ENCODE data around the gene CACHD1.
"Not testable (repeated sequence)": the region's sequence is repeated elsewhere in the genome, so short reads cannot be mapped to it uniquely, and the experiment has no call there.

CACHD1 gene

DNA sequence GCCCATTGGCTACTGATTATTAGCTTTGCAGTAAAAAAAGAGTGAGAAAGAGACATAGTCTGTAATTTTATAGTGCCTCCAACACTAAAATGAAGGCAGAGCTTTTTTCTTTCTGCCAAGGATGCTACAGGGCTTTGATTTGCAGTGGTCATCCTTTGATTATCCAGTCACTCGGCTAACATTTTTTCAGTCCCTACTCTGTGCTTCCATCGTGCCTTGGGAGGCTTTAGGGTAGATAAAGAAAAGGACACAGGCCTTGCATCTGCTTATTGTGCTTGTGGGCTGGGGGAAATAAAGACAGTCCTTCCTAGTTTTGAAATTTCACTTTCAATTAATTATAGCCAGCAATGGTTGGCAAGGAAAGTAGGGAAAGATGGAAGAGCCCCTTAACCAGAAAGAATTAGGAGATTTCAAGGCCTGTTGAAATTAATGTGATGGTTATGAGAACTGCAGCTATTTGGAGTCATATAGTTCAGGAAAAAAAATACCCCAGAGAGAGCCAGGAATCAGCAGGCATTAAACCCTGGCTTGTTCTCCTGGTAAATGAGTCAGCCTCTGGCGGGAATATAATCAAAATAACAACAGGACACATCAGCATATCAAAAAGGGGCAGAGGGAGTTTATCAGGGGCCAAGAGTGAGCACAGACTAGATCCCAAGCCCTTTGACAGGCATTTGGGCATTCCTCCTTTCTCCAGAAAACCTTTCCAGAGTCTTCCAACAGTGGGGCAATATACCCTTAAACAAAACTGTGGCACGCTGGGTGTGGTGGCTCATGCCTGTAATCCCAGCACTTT, 27.4 kb downstream of the CACHD1 start:
- no peak for DNase-seq (ENCODE audit: low spot score)

DNA sequence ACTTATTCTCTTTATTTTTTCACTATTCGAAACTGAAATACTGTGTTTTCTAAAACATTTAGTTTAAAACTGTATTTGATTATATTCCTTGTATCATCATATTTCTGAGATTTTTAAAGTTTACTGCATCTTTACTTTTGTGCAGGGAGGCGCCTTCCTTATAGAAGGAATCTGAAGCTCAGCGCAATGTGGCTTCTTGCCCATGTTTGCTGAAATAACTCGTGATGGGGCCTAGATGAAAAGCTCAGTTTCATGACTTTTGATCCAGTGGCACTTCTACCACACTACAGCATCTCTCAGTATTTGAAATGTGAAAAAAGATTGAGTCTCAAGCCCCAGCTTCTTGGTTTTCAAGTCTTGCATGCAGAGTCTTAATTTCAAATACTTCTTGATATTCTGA, 28.4 kb downstream of the CACHD1 start:
- DNase-seq (ENCODE audit: low spot score) = no peak

DNA sequence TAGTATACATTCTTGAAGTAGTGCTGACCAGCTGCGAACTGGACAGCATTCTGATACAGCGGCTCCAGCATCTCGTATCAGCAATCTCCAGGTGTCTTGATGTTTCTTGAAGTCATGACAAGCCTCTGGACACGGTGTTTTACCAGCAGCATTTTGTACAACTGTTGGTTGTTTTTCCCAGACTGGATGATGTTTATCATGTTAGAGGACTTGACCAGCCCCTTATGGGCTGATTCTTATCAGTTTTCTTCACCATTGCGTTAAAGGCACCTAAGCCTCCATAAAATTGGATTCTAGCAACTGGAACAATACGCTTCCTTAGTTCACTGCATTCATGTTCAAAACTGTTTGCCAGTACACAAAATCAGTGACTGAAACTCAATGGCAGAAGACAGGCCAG, 29.1 kb downstream of the CACHD1 start:
- DNase-seq (ENCODE audit: low spot score) = no peak

DNA sequence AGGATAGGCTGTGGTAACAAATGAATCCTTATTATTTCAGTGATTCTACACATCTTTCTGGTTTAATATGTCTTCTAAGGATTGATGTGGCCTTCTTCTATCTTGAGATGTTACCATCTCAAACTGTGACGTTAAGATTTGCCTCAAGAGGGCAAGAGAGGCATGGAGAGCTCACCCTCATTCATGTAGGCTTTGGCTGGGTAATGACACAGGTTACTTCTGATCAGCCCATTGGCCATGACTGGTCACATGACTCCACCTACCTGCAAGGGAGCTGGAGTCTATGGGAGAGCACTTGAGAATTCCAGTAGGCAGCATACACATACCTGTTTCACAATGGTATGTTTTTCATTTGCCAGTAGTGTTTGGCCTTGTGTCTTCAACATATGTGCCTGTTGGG, 30.0 kb downstream of the CACHD1 start:
- no peak for DNase-seq (ENCODE audit: low spot score)

DNA sequence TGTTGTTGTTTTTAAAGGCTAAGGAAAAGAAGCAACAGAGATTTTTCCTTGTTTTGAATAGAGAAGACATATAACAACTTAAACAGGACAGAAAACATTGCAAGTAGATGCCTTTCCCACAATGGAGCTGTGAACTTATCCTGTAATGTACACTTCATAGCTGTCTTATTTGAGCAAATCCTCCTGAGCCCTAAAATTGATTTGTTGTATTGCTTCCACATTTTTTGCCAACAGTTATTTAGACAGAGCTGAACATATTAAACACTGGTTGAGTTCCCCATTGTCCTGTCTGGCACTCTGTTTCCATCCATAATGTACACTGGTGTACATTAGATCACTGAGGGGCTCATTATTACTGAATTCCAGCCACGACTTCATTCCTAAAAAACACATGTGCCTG, 32.2 kb downstream of the CACHD1 start:
- DNase-seq (ENCODE audit: low spot score) = no peak

DNA sequence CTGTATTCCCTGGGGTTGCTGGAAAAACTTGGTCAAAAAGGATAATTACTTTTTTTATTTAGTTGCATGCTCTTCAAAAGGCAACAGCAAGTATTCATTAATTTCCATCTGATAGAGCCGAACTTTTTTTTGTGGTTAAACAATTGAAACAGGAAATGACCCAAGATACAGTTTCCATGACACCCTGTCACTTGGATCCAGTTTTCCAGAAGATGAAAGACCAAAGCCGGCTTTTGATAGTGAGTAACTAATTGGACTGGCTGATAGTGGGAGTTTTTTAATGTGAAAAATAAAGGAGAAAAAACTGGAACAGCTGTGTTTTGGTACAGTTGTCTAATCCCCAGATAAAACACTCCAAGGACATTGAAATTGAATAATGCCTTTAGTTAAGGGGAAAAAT, 33.0 kb downstream of the CACHD1 start:
- no peak for DNase-seq (ENCODE audit: low spot score)

DNA sequence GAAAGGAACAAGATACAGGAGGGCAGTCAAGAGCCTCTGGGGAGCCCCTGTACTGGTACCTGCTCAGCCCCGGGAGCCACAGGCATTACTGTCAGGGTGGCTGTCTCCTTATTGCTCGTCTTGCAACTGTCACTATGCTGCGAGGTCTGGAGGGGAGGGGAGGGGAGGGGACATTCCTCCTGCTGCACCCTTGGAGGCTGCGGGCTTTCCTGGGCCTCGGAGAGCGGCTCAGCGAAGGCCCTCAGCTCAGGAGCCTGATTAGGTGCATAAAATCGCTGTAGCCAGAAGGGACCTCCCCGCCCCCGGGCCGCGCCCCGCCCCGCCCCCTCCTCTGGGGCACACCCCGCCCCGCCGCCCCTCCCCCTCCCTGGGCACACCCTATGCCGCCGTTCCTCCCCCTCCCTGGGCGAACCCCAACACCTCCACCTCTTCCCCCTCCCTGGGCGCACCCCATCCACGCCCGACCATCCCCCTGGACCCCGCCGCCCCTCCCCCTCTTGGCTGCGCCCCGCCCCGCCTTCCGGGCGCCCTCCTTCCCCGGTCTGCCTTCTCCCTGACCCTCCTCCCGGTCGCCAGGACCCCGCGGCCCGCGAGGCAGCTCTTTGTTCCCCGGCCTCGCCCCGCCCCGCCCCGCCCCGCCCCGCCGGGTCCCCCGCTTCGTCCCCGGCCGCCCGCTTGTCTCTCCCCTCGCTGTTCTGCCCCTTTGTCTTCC, 35.5 kb downstream of the CACHD1 start:
- DNase-seq (ENCODE audit: low spot score) = no peak

DNA sequence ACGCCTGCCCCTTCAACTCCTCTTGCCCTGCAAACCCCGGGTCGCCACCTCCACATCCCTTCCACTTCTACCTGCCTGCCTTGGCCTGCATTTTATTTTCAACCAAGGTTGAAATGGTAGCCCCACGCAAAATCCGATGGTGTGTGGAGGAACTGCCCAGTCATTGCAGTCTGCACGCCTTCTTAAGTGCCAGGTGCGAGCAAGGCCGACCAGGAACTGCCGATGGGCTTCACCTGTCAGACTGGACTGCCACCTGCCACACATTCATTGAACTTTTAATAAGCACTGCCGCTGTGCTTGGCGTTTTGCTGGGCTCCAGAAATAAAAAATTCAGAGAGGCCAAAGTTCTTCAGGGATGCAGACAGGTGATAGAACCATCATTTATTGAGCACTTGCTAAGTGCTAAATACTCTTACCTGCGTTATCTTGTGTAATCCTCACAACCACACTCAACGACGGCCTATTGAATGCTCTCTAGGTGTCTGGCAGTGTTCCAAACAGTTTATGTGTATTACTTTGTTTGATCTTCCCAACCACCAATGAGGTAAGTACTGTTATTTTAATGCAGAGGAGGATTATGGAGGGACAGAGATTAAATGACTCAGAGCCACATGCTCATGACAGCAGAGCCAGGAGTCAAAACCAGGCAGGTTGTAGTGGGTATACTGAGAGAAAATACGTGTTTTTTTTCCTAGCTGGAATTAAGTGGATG, 36.2 kb downstream of the CACHD1 start:
- DNase-seq (ENCODE audit: low spot score) = no peak

DNA sequence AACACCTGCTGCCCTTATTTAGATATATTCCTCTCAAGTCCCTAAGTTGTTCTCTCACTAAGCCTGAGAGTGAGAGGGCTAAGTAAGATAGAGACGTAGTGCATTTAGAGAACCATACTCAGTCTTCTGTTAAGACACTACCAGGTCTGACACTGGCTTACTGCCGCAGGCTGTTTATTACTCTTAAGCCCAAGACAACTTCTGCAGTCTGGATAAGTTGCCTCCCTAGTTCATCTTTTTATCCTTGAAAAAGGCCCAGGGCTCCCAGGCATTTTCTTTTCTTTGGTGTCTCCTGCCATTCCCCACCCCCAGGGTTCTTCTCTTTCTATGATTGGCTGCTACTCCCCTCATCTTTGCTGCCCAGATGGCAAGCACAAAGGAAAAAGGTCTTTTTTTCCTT, 38.7 kb downstream of the CACHD1 start:
- DNase-seq (ENCODE audit: low spot score) = no peak

DNA sequence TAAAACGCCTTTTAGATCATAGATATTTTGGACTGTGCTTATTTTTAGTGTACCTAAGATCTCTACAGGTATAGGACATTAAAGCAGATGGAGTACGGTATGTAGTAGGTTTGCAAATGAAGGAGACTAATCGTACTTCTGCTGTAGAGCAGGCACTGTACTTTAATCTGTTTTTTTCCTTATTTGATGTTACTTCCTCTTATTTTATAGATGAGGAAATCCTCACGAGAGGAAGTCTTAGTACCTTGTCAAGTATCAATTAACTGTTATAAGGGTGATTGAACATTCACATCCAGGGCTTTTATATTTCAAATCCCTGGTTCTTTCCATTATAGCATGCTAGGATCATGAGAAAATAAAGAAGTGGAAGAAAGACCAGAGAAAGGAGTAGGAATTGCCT, 41.1 kb downstream of the CACHD1 start:
- no peak for DNase-seq (ENCODE audit: low spot score)

DNA sequence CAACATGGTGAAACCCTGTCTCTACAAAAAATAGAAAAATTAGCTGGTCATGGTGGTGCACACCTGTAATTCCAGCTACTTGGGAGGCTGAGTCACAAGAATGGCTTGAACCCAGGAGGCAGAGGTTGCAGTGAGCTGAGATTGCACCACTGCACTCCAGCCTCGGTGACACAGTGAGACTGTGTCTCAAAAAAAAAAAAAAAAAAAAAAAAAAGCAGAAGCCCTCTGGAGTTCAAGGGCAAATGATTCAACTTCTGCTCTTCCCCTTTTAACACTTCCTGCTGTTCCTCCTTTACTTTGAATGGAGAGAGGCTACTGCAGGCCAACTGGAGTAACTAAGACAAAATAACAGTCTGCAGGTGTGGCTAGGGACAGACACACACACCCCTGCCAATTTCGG, 42.3 kb downstream of the CACHD1 start:
- DNase-seq (ENCODE audit: low spot score) = not testable (repeated sequence)

DNA sequence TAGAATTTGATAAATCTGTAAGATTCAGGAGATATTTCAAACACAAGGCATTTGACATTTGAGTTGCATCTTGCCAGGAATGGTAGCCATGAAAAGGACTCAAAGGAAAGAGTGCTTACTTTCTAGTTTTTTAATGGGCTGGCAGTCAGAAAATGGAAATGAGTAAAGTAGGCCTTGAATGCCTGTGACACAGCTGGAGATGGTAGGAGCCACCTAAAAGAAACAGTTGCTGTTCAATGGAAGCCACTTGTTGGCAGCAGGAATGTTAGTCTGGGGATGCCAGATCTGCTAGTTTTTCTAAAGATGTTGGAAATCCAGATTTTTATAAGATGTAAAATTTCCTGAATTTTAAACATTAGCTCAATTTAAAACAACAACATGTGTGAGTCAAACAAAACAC, 43.6 kb downstream of the CACHD1 start:
- no peak for DNase-seq (ENCODE audit: low spot score)

DNA sequence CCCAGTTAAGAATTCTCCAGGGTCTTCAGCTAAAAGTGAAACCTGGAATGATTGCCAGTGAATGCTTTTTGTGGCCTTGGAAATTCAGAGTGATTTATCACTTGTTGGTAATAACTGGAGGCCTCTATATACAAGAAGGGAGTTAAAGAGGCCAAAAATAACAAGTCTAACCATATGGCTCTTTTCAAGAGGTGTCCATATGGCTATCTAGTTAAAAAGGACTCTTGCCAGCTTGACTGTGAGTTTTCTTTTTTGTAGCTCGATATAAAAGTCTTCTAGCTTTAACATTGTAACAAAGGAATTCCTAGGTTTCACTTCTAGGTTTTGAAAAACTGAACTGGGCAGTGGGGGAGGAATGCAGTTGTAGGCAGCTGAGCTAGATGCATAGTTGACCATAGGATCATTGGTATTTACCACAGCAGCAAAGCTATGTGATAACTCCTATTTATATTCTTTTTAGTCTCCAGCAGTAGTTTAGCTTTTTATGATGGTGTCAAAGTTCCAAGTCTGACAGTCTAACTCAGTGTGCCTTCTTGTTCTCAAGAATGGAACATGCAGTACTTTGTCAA, 44.4 kb downstream of the CACHD1 start:
- DNase-seq (ENCODE audit: low spot score) = no peak

DNA sequence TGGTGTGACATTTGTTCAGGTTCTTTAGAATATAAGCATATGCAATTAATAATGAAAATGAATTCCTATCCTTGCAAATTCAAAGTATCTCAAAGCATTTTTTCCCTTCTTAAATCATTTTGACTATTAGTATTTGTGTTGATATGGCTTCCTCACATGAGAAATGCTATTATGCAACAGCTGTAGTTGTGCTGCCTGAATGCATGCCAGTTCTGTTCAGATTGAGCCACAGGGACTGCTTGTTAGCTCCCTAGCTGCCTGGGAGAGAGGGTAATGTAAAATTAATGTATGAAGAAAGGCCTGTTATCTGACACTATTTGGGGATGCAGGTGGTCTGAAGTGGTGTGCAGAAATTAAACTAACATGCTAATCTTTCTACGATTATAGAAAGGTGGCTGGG, 45.5 kb downstream of the CACHD1 start:
- peak; percentile 78 for DNase-seq (ENCODE audit: low spot score)

DNA sequence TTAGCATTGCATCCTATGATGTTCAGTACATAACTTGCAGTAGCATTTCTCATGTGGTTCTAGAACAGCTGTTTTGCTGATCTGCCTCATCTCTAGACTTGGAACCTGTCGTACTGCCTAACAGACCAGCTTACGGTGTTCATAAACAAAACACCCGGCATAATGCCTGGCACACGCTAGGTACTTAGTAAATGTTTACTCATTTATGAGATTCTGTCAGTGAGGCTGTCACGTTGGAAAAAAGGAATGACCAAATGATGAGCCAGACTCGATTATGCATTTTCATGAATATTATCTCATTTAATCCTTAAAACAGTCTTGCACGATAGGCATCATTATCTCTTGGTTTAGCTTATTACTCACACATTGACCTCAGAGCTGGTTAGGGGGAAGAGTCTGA, 46.4 kb downstream of the CACHD1 start:
- DNase-seq (ENCODE audit: low spot score) = no peak

DNA sequence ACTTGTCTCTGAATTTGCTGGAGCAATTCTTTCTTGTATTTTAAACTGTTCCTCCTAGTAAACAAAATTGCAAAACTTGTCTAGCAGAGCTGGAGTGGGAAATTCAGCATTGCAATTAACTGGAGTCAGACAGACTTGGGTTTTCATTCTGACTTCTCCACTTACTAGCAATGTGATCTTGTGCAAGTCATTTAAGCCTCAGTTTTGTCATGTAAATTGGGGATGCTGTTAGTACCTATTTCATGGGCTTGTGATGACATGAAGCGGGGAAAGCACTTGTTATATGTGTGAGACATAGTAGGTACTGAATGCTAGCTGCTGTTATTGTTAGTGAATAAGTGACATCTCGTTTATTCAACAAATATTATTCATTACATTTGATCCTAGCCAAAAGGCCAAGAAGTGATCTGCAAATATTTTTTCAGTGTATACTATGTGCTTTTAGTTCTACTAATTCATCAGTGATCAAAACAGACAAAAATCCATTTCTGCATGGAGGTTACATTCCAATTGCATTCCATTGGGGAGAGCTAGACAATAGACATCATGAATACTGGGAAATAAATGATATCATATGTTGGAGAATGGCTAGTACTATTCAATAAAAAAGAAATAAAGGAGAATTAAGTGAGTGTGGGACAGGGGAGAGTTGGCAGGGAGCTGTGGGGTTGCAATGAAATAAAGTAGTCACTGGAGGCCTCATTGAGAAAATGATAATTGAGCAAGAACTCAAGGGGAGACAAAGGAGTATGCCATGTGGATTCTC, 47.1 kb downstream of the CACHD1 start:
- no peak for DNase-seq (ENCODE audit: low spot score)

DNA sequence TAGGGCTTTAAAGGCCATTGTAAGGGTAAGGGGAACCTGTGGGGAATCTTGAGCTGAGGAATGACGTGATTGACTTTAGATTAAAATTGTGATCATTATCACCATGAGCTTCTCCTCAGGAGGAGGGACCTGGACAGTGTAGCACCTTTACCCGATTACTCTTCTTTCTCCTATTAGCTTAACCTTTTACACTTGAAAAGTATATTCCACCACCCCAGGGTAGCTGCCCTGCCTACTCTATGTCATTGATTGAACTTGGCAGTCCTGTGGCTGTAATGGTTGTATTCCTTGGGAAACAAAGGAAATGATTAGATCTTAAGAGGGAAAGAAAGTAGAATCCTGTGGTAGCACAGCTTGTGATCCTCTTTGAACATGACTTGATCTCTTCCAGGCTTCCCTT, 47.7 kb downstream of the CACHD1 start:
- no peak for DNase-seq (ENCODE audit: low spot score)

DNA sequence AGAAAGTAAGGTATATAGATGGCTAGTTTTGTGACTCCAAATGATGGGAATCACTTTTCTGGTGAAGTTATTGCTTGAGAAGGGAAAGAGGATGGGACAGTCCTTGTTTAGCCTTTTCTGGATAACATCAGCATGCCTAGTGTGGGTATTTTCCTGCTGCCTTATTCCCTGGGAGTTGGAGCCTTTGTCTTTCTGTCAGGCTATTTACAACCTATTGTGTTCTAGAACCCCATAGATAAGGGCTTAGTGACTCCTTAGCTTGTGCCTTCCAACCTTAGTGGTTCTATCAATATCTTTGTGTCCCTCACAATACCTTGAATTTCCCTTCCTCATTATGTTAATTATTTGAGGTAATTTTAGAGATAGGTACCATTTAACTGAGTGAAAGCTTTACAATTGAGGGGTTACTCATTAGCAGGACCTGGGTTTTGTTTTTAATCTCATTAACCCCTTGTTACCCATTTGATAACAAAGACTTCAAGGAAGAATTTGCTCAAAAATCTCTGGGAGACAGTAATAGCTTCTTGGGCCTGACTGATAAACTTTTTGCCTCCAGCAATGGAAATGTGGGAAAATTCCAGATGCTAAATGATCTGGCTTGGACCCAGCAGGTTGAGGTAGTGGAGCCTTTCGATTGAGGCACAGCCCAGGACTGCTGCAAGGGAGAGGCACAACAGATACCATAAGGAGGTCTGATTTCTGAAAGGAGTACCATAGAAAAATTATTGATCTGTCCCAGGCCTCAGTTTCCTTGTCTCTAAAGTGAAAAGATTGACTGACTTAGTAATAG, 49.0 kb downstream of the CACHD1 start:
- no peak for DNase-seq (ENCODE audit: low spot score)

DNA sequence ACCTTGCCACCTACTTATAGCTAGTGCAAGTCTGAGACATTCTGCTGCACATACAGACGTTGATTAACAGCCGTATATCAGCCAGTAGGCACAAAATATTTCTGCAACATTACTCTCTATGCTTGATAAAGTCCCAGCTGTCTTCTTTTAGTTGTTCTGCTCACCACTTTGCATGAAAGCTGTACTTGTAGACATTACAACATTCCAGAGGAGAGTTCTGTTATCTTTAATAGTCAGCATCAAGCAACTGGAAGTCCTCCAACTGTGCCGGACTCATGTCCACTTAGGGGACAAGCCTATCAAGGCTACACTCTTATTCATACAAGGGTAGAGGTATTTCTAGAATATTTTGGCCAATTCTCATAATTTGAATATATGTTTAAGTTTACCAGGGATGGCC, 50.0 kb downstream of the CACHD1 start:
- DNase-seq (ENCODE audit: low spot score) = no peak

DNA sequence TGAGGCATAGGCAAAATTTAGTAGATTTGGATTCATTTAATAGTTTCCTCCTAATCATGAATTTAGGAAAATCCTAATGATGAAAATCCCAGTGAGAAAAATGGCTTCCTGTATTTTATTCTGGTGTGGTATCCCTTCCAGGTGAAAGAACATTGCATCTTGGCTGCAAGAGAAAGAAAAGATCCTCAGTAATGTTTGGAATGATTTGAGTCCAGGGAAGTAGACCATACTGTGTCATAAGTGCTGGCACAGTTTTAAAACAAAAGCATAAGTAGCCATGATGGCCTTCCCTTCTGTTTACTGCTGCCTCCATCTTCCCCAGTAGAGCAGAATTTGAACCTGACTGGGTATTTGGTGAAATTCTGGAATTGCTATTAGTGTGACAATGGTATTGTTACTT, 52.8 kb downstream of the CACHD1 start:
- no peak for DNase-seq (ENCODE audit: low spot score)
